HG03097 (cell line): Measurements from ENCODE around the gene MOCS1.

ENCODE experiments used
- ATAC-seq: cut with Tn5 transposase; IDR thresholded peaks from one replicate; pipeline ENCODE4 v1.9.1; 2021; ENCODE audit not compliant: unreplicated experiment, low FRiP score

Gene MOCS1

GRCh38 chr6:39881851-39882530 lies 52.3 kb downstream of the MOCS1 start:
- ATAC-seq, result no peak

GRCh38 chr6:39880594-39880993 lies 53.7 kb downstream of the MOCS1 start:
- ATAC-seq, result no peak

DNA sequence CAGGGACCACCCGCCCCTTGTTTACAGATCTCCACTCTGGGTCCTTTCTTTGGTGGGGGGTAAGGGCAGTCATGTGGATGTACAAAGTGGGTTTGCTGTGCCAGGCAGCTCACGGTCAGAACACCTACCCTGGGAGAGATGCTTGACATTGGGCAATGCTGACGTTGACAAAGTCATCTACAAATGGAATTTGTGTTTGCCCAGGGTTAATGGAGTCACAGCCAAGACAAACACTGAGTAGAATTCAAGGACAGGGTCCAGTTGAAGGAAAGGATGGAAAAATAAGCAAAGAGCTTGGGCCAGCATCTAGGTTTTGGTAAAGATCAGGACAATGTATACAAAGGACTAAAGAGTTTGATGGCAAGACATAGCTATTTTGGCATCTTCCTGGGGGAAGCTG lies 54.7 kb downstream of the MOCS1 start:
- no peak for ATAC-seq

GRCh38 chr6:39876826-39877225 lies 57.4 kb downstream of the MOCS1 start:
- no peak for ATAC-seq

DNA sequence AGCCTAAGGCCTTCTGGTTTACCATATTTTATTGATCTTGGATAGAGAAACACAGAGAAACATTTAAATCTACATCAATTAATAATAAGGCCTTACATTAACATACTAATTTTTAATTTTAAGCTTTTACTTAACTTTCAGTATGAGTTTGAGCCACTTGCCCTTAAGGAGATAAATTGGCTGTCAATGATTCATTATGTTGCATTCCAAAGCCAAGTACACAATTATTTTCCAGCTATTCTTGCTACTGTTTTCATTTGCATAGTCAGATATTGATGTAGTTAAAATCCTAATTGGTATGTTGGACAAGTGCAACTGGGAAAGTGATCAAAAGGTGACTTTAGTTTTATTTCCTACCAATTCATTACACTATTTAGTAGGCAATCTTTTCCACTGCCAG lies 58.2 kb downstream of the MOCS1 start:
- no peak for ATAC-seq

DNA sequence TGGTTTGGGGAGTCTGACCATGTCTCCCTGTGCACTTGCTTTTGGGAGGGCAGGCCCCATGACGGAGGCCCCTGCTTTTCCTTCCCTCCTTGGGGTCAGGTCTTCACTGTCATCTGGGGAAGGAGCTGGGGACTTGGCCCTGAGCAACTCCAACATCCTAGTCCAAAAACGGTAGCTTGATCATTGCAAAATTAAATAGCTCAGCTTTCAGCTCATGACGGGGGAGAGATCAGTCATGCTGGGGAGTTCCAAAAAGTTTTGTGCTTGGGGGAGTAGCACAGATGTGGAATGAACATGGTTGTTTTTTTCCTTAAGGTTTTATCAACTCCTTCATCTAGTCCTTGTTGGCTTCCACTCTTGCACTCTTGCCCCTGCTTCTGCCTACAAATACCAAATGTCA lies 60.8 kb downstream of the MOCS1 start:
- ATAC-seq, result no peak

GRCh38 chr6:39870950-39871349 lies 63.3 kb downstream of the MOCS1 start:
- ATAC-seq, result no peak

DNA sequence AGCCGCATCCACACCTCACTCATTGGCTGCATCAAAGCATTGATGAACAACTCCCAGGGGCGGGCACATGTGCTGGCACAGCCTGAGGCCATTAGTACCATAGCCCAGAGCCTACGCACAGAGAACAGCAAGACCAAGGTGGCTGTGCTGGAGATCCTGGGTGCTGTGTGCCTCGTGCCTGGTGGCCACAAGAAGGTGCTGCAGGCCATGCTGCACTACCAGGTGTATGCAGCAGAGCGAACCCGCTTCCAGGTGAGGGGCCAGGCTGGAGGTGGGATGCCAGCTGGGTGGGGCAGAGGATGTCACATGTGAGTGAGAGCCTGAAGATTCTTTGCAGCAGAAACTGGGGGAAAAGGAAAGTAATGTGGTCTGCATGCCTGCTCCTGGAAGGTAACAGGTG lies 66.7 kb downstream of the MOCS1 start:
- ATAC-seq, result no peak

GRCh38 chr6:39865011-39865888 lies 69.0 kb downstream of the MOCS1 start:
- no peak for ATAC-seq

- no peak for ATAC-seq
Measured at GRCh38 chr6:39861663-39862062, 72.6 kb downstream of the MOCS1 start.

GRCh38 chr6:39859025-39859424 lies 75.2 kb downstream of the MOCS1 start:
- ATAC-seq, result no peak

DNA sequence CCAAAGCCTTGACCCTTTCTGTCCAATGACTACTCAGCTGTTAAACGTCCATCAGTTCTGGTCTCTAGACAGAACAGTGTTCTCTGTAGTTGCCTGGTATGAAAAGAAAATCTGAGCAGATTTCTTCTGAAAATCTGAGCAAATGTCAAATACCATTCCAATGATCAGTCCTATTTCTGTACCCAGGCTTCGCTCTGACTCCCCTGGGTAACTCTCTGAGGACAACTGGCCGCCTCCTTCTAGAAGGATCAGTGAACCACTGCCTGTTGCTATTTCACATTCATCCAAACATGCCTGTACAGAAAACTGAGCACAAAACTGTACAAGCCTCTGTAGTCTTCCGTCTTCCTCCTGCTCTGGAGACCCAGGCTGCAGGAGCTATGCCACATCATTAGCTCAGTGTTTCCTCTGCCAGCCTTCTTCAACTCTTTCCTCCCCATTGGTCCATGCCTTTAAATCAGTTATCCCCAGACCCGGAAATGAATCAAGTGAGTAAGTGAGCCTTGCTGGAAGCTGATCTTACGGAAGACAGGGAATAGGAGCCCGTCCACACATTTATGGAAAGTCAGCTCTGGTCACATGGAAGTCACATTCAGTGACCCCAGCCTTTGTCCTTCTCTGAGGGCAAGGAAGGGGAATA lies 78.8 kb downstream of the MOCS1 start:
- no peak for ATAC-seq
